Ovary (tissue), 9 donors: ENCODE data around the gene SMIM44. TPM values are rescaled to one million over a fixed set of nuclear protein-coding genes. Genes with fewer than 3 reads are reported as not detected.

Experiments used
- DNase-seq, 5 donors: peaks; one replicate each; pipeline ENCODE4 v3.0.0-alpha.2; 2019 to 2020
- H3K27ac ChIP-seq, 2 donors: fragments of 200-600 bp; one replicate each; pipeline versions ENCODE4 v1.5.1 to v1.8.0; 2019 to 2022
- H3K27me3 ChIP-seq: fragments of 200-600 bp; one replicate; pipeline ENCODE4 v1.8.0; 2022
- H3K36me3 ChIP-seq: fragments of 200-600 bp; sonication (generic); one replicate; pipeline ENCODE4 v1.5.1; 2019
- H3K4me1 ChIP-seq: one replicate; pipeline ENCODE4 v1.8.1; 2013; ENCODE audit warnings: mild to moderate bottlenecking, moderate library complexity; ENCODE audit not compliant: insufficient read depth
- H3K4me3 ChIP-seq: fragments of 200-600 bp; sonication (generic); one replicate; pipeline ENCODE4 v1.5.1; 2017
- H3K9me3 ChIP-seq, 2 donors: fragments of 200-600 bp in 1 of 2; sonication (generic) in 1 of 2; one replicate each; pipeline versions ENCODE4 v1.5.1 to v1.8.1; 2013 to 2019; ENCODE audit warnings: mild to moderate bottlenecking in 1 of 2, moderate library complexity in 1 of 2
- CTCF ChIP-seq, 3 donors: fragments of 450-650 bp in 2 of 3; fragments of 200-600 bp in 1 of 3; IDR thresholded peaks; one replicate each; pipeline versions ENCODE4 v1.5.1 to v1.8.0; 2016 to 2022; ENCODE audit warnings: antibody characterized with exemption in 3 of 3, mild to moderate bottlenecking in 1 of 3
- EP300 ChIP-seq: sonication (generic); formaldehyde crosslinking; IDR thresholded peaks from one replicate; pipeline ENCODE4 v1.6.1; 2017; ENCODE audit warnings: antibody characterized with exemption
- POLR2A ChIP-seq: fragments of 450-650 bp; IDR thresholded peaks from one replicate; pipeline ENCODE4 v1.6.1; 2017; ENCODE audit warnings: antibody characterized with exemption, mild to moderate bottlenecking, moderate library complexity
- WGBS, 3 donors: extraction: QIAGEN DNeasy Blood & Tissue Kit in 1 of 3; methylation state at CpG; one replicate each; pipeline versions ENCODE4 v1.1.5 to v1.1.7; 2013 to 2017; 5-methylcytosine and 5-hydroxymethylcytosine counted together
- intact Hi-C, 4 donors: fragments of 100-400 bp; cut with DNase I; formaldehyde crosslinking; loops; one replicate each; pipeline versions ENCODE4 v1.11.0 to v1.15.1; 2022 to 2023
- polyA plus RNA-seq, 2 donors: library from polyadenylated mRNA; stranded (reverse); fragments of 200-250 nt in 1 of 2; fragments of 350-450 nt in 1 of 2; fragmentation: Illumina TruSeq in 1 of 2; extraction: RNeasy Lipid Tissue Mini Kit (QIAGEN cat#74804) in 1 of 2; gene quantifications; one replicate each; pipeline ENCODE4 v1.2.3, GENCODE V29; 2013 to 2014
- total RNA-seq, 7 donors: library from RNA; depleted of rRNA in 2 of 7; stranded (reverse); fragments of >200 nt in 2 of 7; fragmentation: NEBNext Ultra II Directional in 3 of 7; extraction: Animal tissue kit (Norgen Biotek cat#: 25700) in 3 of 7; gene quantifications; one replicate each; pipeline versions ENCODE4 v1.1.0 to v1.2.4, GENCODE V29; 2016 to 2023
- donor health status: DM: no; HTN: no; CAD: no; lungs with moderate emphysema.
- donor health status: DM: no; HTN: no; CAD: no.
- donor health status: Bipolar disorder and iron deficiency.
- donor health status: DM: yes; HTN: yes; CAD: no.
- donor health status: DM: no; HTN: no; CAD: no.
- donor health status: DM: yes; HTN: yes; CAD: no.

The SMIM44 gene
- total and polyA plus RNA-seq, 9 donors = 0.92 TPM; not detected in 8

- H3K36me3 ChIP-seq = no peaks in the 10 kb centered on the region
- no peaks in the 10 kb centered on the region for H3K9me3 ChIP-seq
- H3K4me3 ChIP-seq = no peak overlapping the region
- no peak for TF ChIP-seq EP300
- TF ChIP-seq CTCF (IDR thresholded peaks at IDR 0.05) = no peak
- TF ChIP-seq POLR2A = no peak
- WGBS, 3 donors = 40 to 57% (median 56%) methylated on average over 32 to 33 of the region's 33 CpGs
- H3K27ac ChIP-seq = no peak overlapping the region
- H3K4me1 ChIP-seq = peaks cover 1% of the 10 kb centered on the region
- intact Hi-C loops = no loop called here
- no peak for DNase-seq
- H3K27me3 ChIP-seq = no peaks in the 10 kb centered on the region
Measured at GRCh38 chr19:3443840-3444694, 39.2 kb downstream of the SMIM44 start.

GRCh38 chr19:3442487-3443071 lies 40.7 kb downstream of the SMIM44 start:
- H3K4me3 ChIP-seq = no peak overlapping the region

GRCh38 chr19:3441986-3442329 lies 41.3 kb downstream of the SMIM44 start:
- 64 to 74% (median 69%) methylated on average over 14 of the region's 14 CpGs for WGBS, 3 donors
- H3K9me3 ChIP-seq = no peaks in the 10 kb centered on the region
- TF ChIP-seq POLR2A (no peak), CTCF (IDR thresholded peaks at IDR 0.05) (no peak), EP300 (no peak)
- peaks cover 1% of the 10 kb centered on the region for H3K4me1 ChIP-seq
- H3K36me3 ChIP-seq = no peaks in the 10 kb centered on the region
- no peak overlapping the region for H3K4me3 ChIP-seq
- DNase-seq = no peak
- H3K27ac ChIP-seq = no peak overlapping the region
- no peaks in the 10 kb centered on the region for H3K27me3 ChIP-seq
- intact Hi-C loops = no loop called here

More at GRCh38 chr19:3442487-3443071, 40.7 kb downstream of the SMIM44 start:
- WGBS, 3 donors = 90 to 93% (median 92%) methylated on average over 14 to 15 of the region's 15 CpGs
- Histone ChIP-seq H3K4me1 (peaks cover 1% of the 10 kb centered on the region), H3K9me3 (no peaks in the 10 kb centered on the region), H3K36me3 (no peaks in the 10 kb centered on the region), H3K27me3 (no peaks in the 10 kb centered on the region), H3K27ac (no peak overlapping the region)
- TF ChIP-seq CTCF (IDR thresholded peaks at IDR 0.05) (no peak), POLR2A (no peak), EP300 (no peak)
- intact Hi-C loops = no loop called here
- DNase-seq = no peak

- Histone ChIP-seq H3K27ac (no peak overlapping the region), H3K9me3 (no peaks in the 10 kb centered on the region), H3K27me3 (no peaks in the 10 kb centered on the region), H3K4me3 (no peak overlapping the region), H3K4me1 (peaks cover 1% of the 10 kb centered on the region), H3K36me3 (no peaks in the 10 kb centered on the region)
- 74 to 79% (median 75%) methylated on average over 25 of the region's 25 CpGs for WGBS, 3 donors
- intact Hi-C loops = no loop called here
- no peak for DNase-seq
- TF ChIP-seq CTCF (IDR thresholded peaks at IDR 0.05) (no peak), POLR2A (no peak), EP300 (no peak)
Measured at GRCh38 chr19:3441089-3441985, 41.9 kb downstream of the SMIM44 start.
